ENCODE measurements around the gene PTGER4. TPM values are rescaled to one million over a fixed set of nuclear protein-coding genes. Genes with fewer than 3 reads are reported as not detected.
"Not testable (repeated sequence)": the region's sequence is repeated elsewhere in the genome, so short reads cannot be mapped to it uniquely, and the experiment has no call there.

PTGER4 gene
- polyA plus RNA-seq, 6 donors from 2014 or later: 21.4 to 66.3 (median 38.7) TPM

DNA sequence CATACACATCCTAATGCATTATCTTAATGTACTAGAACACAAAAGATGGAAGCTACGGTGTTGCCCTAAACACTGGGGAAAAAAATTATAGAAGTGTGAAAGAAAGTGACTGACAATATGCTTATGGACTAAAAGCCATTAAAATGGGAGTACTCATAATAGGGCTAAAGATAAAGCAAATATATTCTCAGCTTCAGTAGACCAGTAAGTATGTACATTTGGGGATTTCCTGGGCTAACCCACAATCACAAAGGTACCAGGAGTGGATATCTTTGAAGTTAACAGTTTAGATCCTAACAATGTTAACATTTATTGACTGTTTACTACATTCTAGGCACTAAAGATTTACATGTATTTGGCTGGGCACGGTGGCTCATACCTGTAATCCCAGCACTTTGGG lies 36.9 kb downstream of the PTGER4 start:
- DNase-seq (no peak), ATAC-seq (ENCODE audit: low read depth in 2 of 2) (no peak)
- peaks cover 12 to 32% of the 10 kb centered on the region in 2 donors for H3K36me3 Mint-ChIP-seq
- H3K4me3 Mint-ChIP-seq: no peak overlapping the region
- H3K4me1 Mint-ChIP-seq: peaks cover 0 to 7% (median 6%) of the 10 kb centered on the region in 3 donors
- peaks cover 0 to 10% (median 4%) of the 10 kb centered on the region in 7 donors for H3K9me3 Mint-ChIP-seq
- H3K27me3 Mint-ChIP-seq: no peaks in the 10 kb centered on the region
- no peak overlapping the region for H3K27ac Mint-ChIP-seq

- no peak overlapping the region for H3K27ac Mint-ChIP-seq
- peaks cover 0 to 7% (median 6%) of the 10 kb centered on the region in 3 donors for H3K4me1 Mint-ChIP-seq
- no peak overlapping the region for H3K4me3 Mint-ChIP-seq
- H3K9me3 Mint-ChIP-seq: peaks cover 0 to 11% (median 5%) of the 10 kb centered on the region in 7 donors
- ATAC-seq (ENCODE audit: low read depth in 2 of 2) (no peak), DNase-seq (no peak)
- no peaks in the 10 kb centered on the region for H3K27me3 Mint-ChIP-seq
- H3K36me3 Mint-ChIP-seq: peaks cover 15 to 28% of the 10 kb centered on the region in 2 donors
These were observed 37.6 kb downstream of the PTGER4 start for GRCh38 chr5:40717281-40717680.

DNA sequence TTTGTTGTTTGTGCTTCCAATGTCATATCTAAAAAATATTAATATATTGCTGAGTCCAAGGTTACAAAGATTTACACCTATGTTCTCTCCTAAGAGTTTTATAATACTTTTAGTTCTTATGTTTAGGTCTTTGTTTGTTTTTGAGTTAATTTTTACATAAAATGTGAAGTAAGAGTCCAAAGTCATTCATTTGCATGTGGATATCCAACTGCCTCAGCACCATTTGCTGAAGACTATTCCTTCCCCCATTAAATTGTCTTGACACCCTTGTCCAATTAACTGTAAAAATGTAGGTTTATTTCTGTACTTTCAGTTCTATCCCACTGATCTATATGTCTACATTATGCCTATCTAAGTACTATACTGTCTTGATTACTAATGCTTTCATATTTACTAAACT lies 40.4 kb downstream of the PTGER4 start:
- no peak for DNase-seq
- ATAC-seq (ENCODE audit: low read depth in 2 of 2): no peak
- peak overlapping the region in 1 of 6 donors; percentile 67 for H3K27ac Mint-ChIP-seq
- H3K4me1 Mint-ChIP-seq: peaks cover 0 to 7% (median 6%) of the 10 kb centered on the region in 3 donors
- H3K27me3 Mint-ChIP-seq: no peaks in the 10 kb centered on the region
- H3K9me3 Mint-ChIP-seq: peaks cover 0 to 10% (median 5%) of the 10 kb centered on the region in 7 donors
- H3K4me3 Mint-ChIP-seq: no peak overlapping the region
- H3K36me3 Mint-ChIP-seq: peaks cover 15 to 27% of the 10 kb centered on the region in 2 donors

DNA sequence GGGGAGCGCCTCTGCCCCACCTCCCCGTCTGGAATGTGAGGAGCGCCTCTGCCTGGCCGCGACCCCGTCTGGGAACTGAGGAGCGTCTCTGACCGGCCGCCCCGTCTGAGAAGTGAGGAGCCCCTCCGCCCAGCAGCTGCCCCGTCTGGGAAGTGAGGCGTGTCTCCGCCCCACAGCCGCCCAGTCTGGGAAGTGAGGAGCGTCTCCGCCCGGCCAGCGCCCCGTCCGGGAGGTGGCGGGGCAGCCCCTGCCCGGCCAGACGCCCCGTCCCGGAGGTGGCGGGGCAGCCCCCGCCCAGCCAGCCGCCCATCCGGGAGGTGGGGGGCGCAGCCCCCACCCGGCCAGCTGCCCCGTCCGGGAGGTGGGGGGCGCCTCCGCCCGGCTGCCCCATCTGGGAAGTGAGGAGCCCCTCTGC lies 42.8 kb downstream of the PTGER4 start:
- not testable (repeated sequence) for H3K9me3 Mint-ChIP-seq; H3K27ac Mint-ChIP-seq; DNase-seq; H3K27me3 Mint-ChIP-seq; ATAC-seq (ENCODE audit: low read depth in 2 of 2); H3K4me3 Mint-ChIP-seq
- H3K36me3 Mint-ChIP-seq: peaks cover 23 to 38% of the 10 kb centered on the region in 2 donors
- H3K4me1 Mint-ChIP-seq: peaks cover 0 to 11% (median 3%) of the 10 kb centered on the region in 3 donors

GRCh38 chr5:40733434-40733833 lies 53.7 kb downstream of the PTGER4 start:
- peak overlapping the region in 1 of 6 donors; percentile 26 for H3K27ac Mint-ChIP-seq
- H3K9me3 Mint-ChIP-seq: no peaks in the 10 kb centered on the region
- H3K36me3 Mint-ChIP-seq: peaks cover 0 to 5% of the 10 kb centered on the region in 2 donors
- H3K4me1 Mint-ChIP-seq: peaks cover 3 to 23% (median 16%) of the 10 kb centered on the region in 3 donors
- no peak for ATAC-seq (ENCODE audit: low read depth in 2 of 2)
- H3K27me3 Mint-ChIP-seq: no peaks in the 10 kb centered on the region
- H3K4me3 Mint-ChIP-seq: no peak overlapping the region
- no peak for DNase-seq

DNA sequence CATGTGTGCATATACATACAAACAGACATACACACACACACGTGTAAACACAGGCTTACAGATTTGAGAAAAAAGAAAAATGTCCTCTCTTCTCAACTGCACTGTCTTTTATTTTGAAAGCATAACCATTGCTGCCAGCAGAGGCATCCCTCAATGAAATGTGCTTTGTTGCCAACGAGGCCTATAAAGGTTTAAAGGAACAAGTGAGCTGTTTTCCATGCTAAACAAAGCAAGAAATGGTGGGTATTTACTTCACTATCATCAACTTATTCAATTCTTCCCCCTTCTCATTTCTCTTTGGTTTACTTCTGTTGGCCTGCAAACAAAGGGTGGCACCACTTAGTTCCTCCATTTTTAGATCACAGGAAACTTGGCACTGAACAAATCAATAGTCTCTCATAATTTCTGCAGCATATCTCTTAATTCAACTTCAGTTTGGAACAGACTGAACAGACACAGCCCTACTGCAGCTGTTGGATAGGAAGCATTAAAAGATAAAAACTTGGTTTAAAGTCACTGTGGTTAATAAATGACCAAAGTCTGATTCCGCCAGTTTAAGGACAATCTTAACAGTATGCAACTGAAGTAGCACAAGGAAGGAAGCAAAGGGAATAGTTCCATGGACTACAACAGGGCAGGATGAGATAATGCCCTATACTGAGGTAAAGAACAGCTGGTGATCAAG lies 54.3 kb downstream of the PTGER4 start:
- H3K9me3 Mint-ChIP-seq: no peaks in the 10 kb centered on the region
- H3K4me3 Mint-ChIP-seq: no peak overlapping the region
- H3K27ac Mint-ChIP-seq: peak overlapping the region in 2 of 6 donors; percentile 30 to 42
- H3K4me1 Mint-ChIP-seq: peaks cover 3 to 23% (median 16%) of the 10 kb centered on the region in 3 donors
- no peaks in the 10 kb centered on the region for H3K27me3 Mint-ChIP-seq
- peaks cover 0 to 4% of the 10 kb centered on the region in 2 donors for H3K36me3 Mint-ChIP-seq
- no peak for DNase-seq
- no peak for ATAC-seq (ENCODE audit: low read depth in 2 of 2)

DNA sequence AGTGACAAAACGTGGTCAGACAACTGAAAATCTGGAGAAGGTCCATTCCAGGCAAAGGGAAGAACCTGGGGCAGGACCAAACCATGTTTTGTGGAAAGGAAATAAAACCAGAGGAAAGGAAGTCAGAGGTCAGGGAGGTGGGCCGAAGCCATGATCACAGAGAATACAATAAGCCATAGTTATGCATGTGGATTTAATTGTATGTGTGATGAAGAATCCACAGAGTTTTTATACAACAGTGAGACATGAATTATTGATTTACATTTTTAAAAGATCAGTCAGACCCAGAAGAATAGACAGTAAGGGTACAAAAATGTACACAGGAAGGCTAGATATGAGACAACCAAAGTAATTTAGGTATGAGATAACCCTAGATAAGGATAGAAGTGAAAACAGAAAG lies 55.3 kb downstream of the PTGER4 start:
- peaks cover 0 to 9% of the 10 kb centered on the region in 2 donors for H3K36me3 Mint-ChIP-seq
- no peak for DNase-seq
- peak overlapping the region in 3 of 6 donors; percentile 5 to 83 (median 30) for H3K27ac Mint-ChIP-seq
- no peak overlapping the region for H3K4me3 Mint-ChIP-seq
- H3K9me3 Mint-ChIP-seq: peaks cover 0 to 5% (median 0%) of the 10 kb centered on the region in 7 donors
- H3K4me1 Mint-ChIP-seq: peaks cover 3 to 23% (median 16%) of the 10 kb centered on the region in 3 donors
- no peaks in the 10 kb centered on the region for H3K27me3 Mint-ChIP-seq
- no peak for ATAC-seq (ENCODE audit: low read depth in 2 of 2)

DNA sequence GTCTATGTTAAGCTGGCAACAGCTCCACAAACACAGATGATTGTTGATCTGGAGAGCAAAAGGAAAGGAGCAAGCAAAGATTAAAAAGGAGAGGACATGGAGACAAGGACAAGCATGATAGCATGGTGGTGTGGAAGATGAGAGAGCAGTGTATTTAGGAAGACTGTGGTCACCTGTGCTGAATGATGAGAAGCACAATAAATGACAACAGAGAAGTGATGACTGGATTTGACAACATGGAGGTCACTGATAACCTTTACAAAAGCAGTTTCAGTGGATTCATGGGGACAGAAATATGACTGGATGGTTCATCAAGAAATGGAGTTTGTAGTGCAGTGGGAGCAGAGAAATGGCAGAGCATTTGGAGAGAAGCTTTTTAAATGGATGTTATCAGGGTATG lies 55.9 kb downstream of the PTGER4 start:
- DNase-seq: no peak
- Mint-ChIP-seq H3K4me3 (no peak overlapping the region), H3K27me3 (no peaks in the 10 kb centered on the region), H3K4me1 (peaks cover 3 to 20% (median 16%) of the 10 kb centered on the region in 3 donors), H3K27ac (peak overlapping the region in 1 of 6 donors; percentile 52), H3K36me3 (peaks cover 4 to 15% of the 10 kb centered on the region in 2 donors), H3K9me3 (peaks cover 1 to 10% (median 4%) of the 10 kb centered on the region in 7 donors)
- ATAC-seq (ENCODE audit: low read depth in 2 of 2): no peak

DNA sequence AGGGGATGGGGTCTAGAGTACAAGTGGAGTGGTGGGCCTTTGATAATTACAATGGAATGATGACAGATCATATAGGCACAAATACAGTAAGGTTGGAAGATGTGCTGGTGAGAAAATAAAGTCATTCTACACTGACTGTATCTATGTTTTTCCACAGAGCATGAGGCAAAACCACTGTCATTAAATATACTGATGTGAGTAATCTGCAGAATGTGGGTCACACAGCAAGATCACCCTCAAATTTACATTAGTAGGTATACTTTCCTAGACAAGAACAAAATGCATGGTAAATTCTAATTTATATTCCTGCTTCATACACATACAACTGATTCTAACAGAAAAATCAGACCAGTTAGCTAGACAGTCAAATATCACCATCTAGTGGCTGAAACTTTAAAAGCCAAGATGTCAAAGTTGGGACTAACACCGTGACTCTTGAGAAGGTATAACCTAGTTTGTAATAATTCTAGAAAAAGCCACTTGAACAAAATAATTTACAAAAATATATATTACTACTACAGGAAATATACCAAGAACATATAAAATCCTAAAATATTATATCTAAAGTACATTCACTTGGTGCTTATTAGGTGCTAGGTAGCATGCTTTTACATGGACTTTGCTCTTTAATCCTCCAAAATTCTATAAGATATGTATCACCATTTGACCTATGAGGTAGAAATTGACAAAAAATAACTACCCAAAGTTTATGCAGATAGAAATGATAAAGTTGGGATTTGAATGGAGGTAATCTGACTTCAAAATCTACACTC lies 56.6 kb downstream of the PTGER4 start:
- Mint-ChIP-seq H3K4me3 (no peak overlapping the region), H3K27me3 (no peaks in the 10 kb centered on the region), H3K9me3 (peaks cover 3 to 11% (median 9%) of the 10 kb centered on the region in 7 donors), H3K27ac (peak overlapping the region in 1 of 6 donors; percentile 6), H3K36me3 (peaks cover 11 to 19% of the 10 kb centered on the region in 2 donors), H3K4me1 (peaks cover 3 to 16% (median 16%) of the 10 kb centered on the region in 3 donors)
- ATAC-seq (ENCODE audit: low read depth in 2 of 2): peak; percentile 55 to 68
- DNase-seq: peak; percentile 38

DNA sequence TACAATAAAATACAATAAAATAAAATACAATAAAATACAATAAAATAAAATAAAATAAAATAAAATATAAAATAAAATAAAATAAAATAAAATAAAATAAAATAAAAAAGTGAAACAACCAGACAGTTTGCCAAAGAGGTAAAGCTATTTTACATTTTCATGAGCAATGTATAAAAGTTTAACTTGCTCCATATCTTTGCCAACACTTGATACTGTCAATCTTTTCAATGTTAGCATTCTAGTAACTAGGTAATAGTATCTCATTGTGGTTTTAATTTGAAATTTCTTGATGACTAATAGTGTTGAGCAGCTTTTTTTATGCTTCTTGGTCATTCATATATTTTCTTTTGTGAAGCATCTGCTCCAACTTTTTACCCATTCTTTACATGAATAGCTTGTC lies 58.8 kb downstream of the PTGER4 start:
- DNase-seq: no peak
- peaks cover 3 to 21% (median 10%) of the 10 kb centered on the region in 3 donors for H3K4me1 Mint-ChIP-seq
- H3K27me3 Mint-ChIP-seq: no peaks in the 10 kb centered on the region
- no peak overlapping the region for H3K27ac Mint-ChIP-seq
- ATAC-seq (ENCODE audit: low read depth in 2 of 2): no peak
- H3K36me3 Mint-ChIP-seq: peaks cover 14 to 27% of the 10 kb centered on the region in 2 donors
- peaks cover 5 to 12% (median 9%) of the 10 kb centered on the region in 7 donors for H3K9me3 Mint-ChIP-seq
- H3K4me3 Mint-ChIP-seq: no peak overlapping the region

Other genes with a start within 250 kb of the PTGER4 start
- gene TTC33, start 76.0 kb downstream of the PTGER4 start, polyA plus RNA-seq (ENCODE audit: low read depth in 6 of 6): 10 to 100 TPM; 14.6 to 21.6 (median 18.9) TPM
- 10 to 100 TPM; 22.6 to 44.8 (median 40.6) TPM for gene PRKAA1, start 118.5 kb downstream of the PTGER4 start, polyA plus RNA-seq (ENCODE audit: low read depth in 6 of 6)
- 1,000 to 10,000 TPM in 5 of 6 donors, 100 to 1,000 TPM in 1; 981 to 2,519 (median 2,155) TPM for gene RPL37, start 155.3 kb downstream of the PTGER4 start, polyA plus RNA-seq (ENCODE audit: low read depth in 6 of 6)
- 1 to 10 TPM; 1.4 to 3.6 (median 2.2) TPM for gene CARD6, start 161.5 kb downstream of the PTGER4 start, polyA plus RNA-seq (ENCODE audit: low read depth in 6 of 6)
- gene C7, start 229.6 kb downstream of the PTGER4 start, polyA plus RNA-seq (ENCODE audit: low read depth in 6 of 6): not detected

All from naive B cell (primary cell).